PFSK-1 (cell line): Measurements from ENCODE around the gene MPEG1.

Experiments used
- POLR2AphosphoS5 ChIP-seq: IDR thresholded peaks from 2 replicates; pipeline ENCODE4 v1.6.1; 2012; ENCODE audit warnings: low read depth, mild to moderate bottlenecking, control low read depth, low read length, moderate library complexity
- REST ChIP-seq, 2 experiments: IDR thresholded peaks; 2 replicates each; pipeline versions ENCODE4 v1.6.1 to v1.8.0; 2011 to 2012; ENCODE audit warnings: low read depth in 2 of 2, low read length in 2 of 2, control low read depth in 1 of 2, inconsistent platforms in 1 of 2, mild to moderate bottlenecking in 1 of 2, moderate library complexity in 1 of 2; ENCODE audit not compliant: insufficient read depth in 1 of 2
- SIN3A ChIP-seq: IDR thresholded peaks from 2 replicates; pipeline ENCODE4 v1.6.1; 2012; ENCODE audit warnings: mild to moderate bottlenecking, low read length, moderate library complexity, borderline replicate concordance; ENCODE audit not compliant: insufficient read depth
- TAF1 ChIP-seq: IDR thresholded peaks from 2 replicates; pipeline ENCODE4 v1.6.1; 2012; ENCODE audit warnings: low read length, control low read depth, borderline replicate concordance; ENCODE audit not compliant: insufficient read depth

GRCh38 chr11:59254286-59254685, 41.6 kb upstream of the MPEG1 start:
- TF ChIP-seq POLR2AphosphoS5: no peak
- no peak for TF ChIP-seq TAF1
- TF ChIP-seq SIN3A: no peak
- TF ChIP-seq REST (IDR thresholded peaks at IDR 0.05; ENCODE audit: insufficient read depth in 1 of 2, low read depth in 2 of 2, low read length in 2 of 2): no peak
